BLaER1 treated with 17β-estradiol and CSF1 and Interleukin-3, amounts not matched to agents 10 nM and 100 nM (cell line): ENCODE data around the gene ZC3H8.
"Not testable (repeated sequence)": the region's sequence is repeated elsewhere in the genome, so short reads cannot be mapped to it uniquely, and the experiment has no call there.

Source experiments
- H3K27ac ChIP-seq, 11 experiments: shearing (Covaris generic); formaldehyde crosslinking; 2 replicates each; pipeline ENCODE4 v1.8.1; 2022
- H3K27me3 ChIP-seq, 11 experiments: shearing (Covaris generic); formaldehyde crosslinking; 2 replicates each; pipeline ENCODE4 v1.8.1; 2022
- H3K36me3 ChIP-seq, 11 experiments: shearing (Covaris generic); formaldehyde crosslinking; 2 replicates each; pipeline ENCODE4 v1.8.1; 2022
- H3K4me1 ChIP-seq, 10 experiments: shearing (Covaris generic); formaldehyde crosslinking; 2 replicates each; pipeline ENCODE4 v1.8.1; 2022
- H3K4me2 ChIP-seq, 11 experiments: shearing (Covaris generic); formaldehyde crosslinking; 2 replicates each; pipeline ENCODE4 v1.8.1; 2022
- H3K4me3 ChIP-seq, 10 experiments: shearing (Covaris generic); formaldehyde crosslinking; 2 replicates each; pipeline ENCODE4 v1.8.1; 2022
- H3K9ac ChIP-seq, 11 experiments: shearing (Covaris generic); formaldehyde crosslinking; 2 replicates each; pipeline ENCODE4 v1.8.1; 2022
- H3K9me3 ChIP-seq, 11 experiments: shearing (Covaris generic); formaldehyde crosslinking; replicated peaks in 1 of 11; 2 replicates each; pipeline ENCODE4 v1.8.1; 2022
- H4K20me1 ChIP-seq, 11 experiments: shearing (Covaris generic); formaldehyde crosslinking; 2 replicates each; pipeline ENCODE4 v1.8.1; 2022
- Cebpa-rat ChIP-seq, 11 experiments: shearing (Covaris generic); IDR thresholded peaks; 2 replicates each; pipeline ENCODE4 v1.8.1; 2022

Gene ZC3H8

GRCh38 chr2:112217854-112218253, 37.0 kb downstream of the ZC3H8 start:
- Histone ChIP-seq H3K4me3 (no peak overlapping the region), H3K9ac (no peak overlapping the region), H3K4me1 (peaks cover 0 to 20% (median 12%) of the 10 kb centered on the region in 10 experiments; a peak in 12 of 20 replicates), H3K36me3 (peaks cover 37 to 67% (median 60%) of the 10 kb centered on the region in 11 experiments), H4K20me1 (no peaks in the 10 kb centered on the region), H3K4me2 (peak overlapping the region in 5 of 11 experiments; percentile 3 to 66 (median 19); a peak in 7 of 22 replicates), H3K27me3 (no peaks in the 10 kb centered on the region), H3K27ac (no peak overlapping the region), H3K9me3 (peaks cover 31 to 53% (median 47%) of the 10 kb centered on the region in 11 experiments)
- TF ChIP-seq Cebpa-rat (IDR thresholded peaks at IDR 0.05), result no peak

GRCh38 chr2:112216167-112216566, 38.7 kb downstream of the ZC3H8 start:
- H3K36me3 ChIP-seq, result peaks cover 36 to 65% (median 59%) of the 10 kb centered on the region in 11 experiments
- peaks cover 0 to 20% (median 9%) of the 10 kb centered on the region in 10 experiments; a peak in 12 of 20 replicates for H3K4me1 ChIP-seq

GRCh38 chr2:112207905-112208304, 46.9 kb downstream of the ZC3H8 start:
- H3K4me1 ChIP-seq, H3K27me3 ChIP-seq, H3K9ac ChIP-seq, H3K4me3 ChIP-seq, H4K20me1 ChIP-seq, H3K4me2 ChIP-seq, H3K27ac ChIP-seq: not testable (repeated sequence)
- Histone ChIP-seq H3K36me3 (peaks cover 11 to 30% (median 18%) of the 10 kb centered on the region in 11 experiments; a peak in 21 of 22 replicates), H3K9me3 (peaks cover 19 to 37% (median 25%) of the 10 kb centered on the region in 11 experiments)

More at GRCh38 chr2:112216167-112216566, 38.7 kb downstream of the ZC3H8 start:
- Histone ChIP-seq H3K4me3 (no peak overlapping the region), H3K9me3 (peaks cover 16 to 39% (median 34%) of the 10 kb centered on the region in 11 experiments), H3K27ac (no peak overlapping the region), H4K20me1 (no peaks in the 10 kb centered on the region), H3K4me2 (no peak overlapping the region), H3K9ac (no peak overlapping the region), H3K27me3 (no peaks in the 10 kb centered on the region)
- no peak for TF ChIP-seq Cebpa-rat (IDR thresholded peaks at IDR 0.05)

- no peak overlapping the region for H3K4me2 ChIP-seq
- H3K27ac ChIP-seq, result no peak overlapping the region
- H4K20me1 ChIP-seq, result no peaks in the 10 kb centered on the region
- H3K36me3 ChIP-seq, result no peaks in the 10 kb centered on the region
- peaks cover 23 to 38% (median 27%) of the 10 kb centered on the region in 11 experiments for H3K9me3 ChIP-seq
- no peaks in the 10 kb centered on the region for H3K27me3 ChIP-seq
- no peak overlapping the region for H3K9ac ChIP-seq
- H3K4me3 ChIP-seq, result no peak overlapping the region
- H3K4me1 ChIP-seq, result peaks cover 0 to 17% (median 6%) of the 10 kb centered on the region in 10 experiments; a peak in 11 of 20 replicates
- TF ChIP-seq Cebpa-rat (IDR thresholded peaks at IDR 0.05), result no peak
Measured at GRCh38 chr2:112204411-112204810, 50.4 kb downstream of the ZC3H8 start.

GRCh38 chr2:112201696-112202430, 53.0 kb downstream of the ZC3H8 start:
- H3K36me3 ChIP-seq, result no peaks in the 10 kb centered on the region
- H3K4me3 ChIP-seq, result no peak overlapping the region
- H3K9me3 ChIP-seq, result peaks cover 23 to 33% (median 26%) of the 10 kb centered on the region in 11 experiments
- TF ChIP-seq Cebpa-rat (IDR thresholded peaks at IDR 0.05), result no peak
- H3K27ac ChIP-seq, result no peak overlapping the region
- peaks cover 0 to 17% (median 6%) of the 10 kb centered on the region in 10 experiments; a peak in 11 of 20 replicates for H3K4me1 ChIP-seq
- H3K9ac ChIP-seq, result no peak overlapping the region
- H3K27me3 ChIP-seq, result no peaks in the 10 kb centered on the region
- peak overlapping the region in 3 of 11 experiments; percentile 22 to 57 (median 29); a peak in 6 of 22 replicates for H3K4me2 ChIP-seq
- no peaks in the 10 kb centered on the region for H4K20me1 ChIP-seq

- no peaks in the 10 kb centered on the region for H3K27me3 ChIP-seq
- H3K9me3 ChIP-seq, result peaks cover 16 to 20% (median 18%) of the 10 kb centered on the region in 11 experiments
- H3K9ac ChIP-seq, result no peak overlapping the region
- TF ChIP-seq Cebpa-rat (IDR thresholded peaks at IDR 0.05), result no peak
- H3K27ac ChIP-seq, result no peak overlapping the region
- no peak overlapping the region for H3K4me2 ChIP-seq
- H3K4me3 ChIP-seq, result no peak overlapping the region
- H4K20me1 ChIP-seq, result no peaks in the 10 kb centered on the region
- H3K4me1 ChIP-seq, result peaks cover 0 to 21% (median 8%) of the 10 kb centered on the region in 10 experiments; a peak in 11 of 20 replicates
- no peaks in the 10 kb centered on the region for H3K36me3 ChIP-seq
Measured at GRCh38 chr2:112199188-112199587, 55.7 kb downstream of the ZC3H8 start.

- no peaks in the 10 kb centered on the region for H3K27me3 ChIP-seq
- no peak overlapping the region for H3K4me2 ChIP-seq
- H3K9me3 ChIP-seq, result peaks cover 11 to 16% (median 14%) of the 10 kb centered on the region in 11 experiments
Measured at GRCh38 chr2:112198780-112199179, 56.1 kb downstream of the ZC3H8 start.

GRCh38 chr2:112197868-112198267, 57.0 kb downstream of the ZC3H8 start:
- Histone ChIP-seq H3K27me3 (no peaks in the 10 kb centered on the region), H3K4me3 (no peak overlapping the region), H3K36me3 (no peaks in the 10 kb centered on the region), H3K9me3 (peaks cover 2 to 7% (median 5%) of the 10 kb centered on the region in 11 experiments; a peak in 20 of 22 replicates), H4K20me1 (no peaks in the 10 kb centered on the region), H3K9ac (no peak overlapping the region), H3K4me1 (peaks cover 0 to 21% (median 8%) of the 10 kb centered on the region in 10 experiments; a peak in 11 of 20 replicates), H3K4me2 (no peak overlapping the region), H3K27ac (no peak overlapping the region)
- no peak for TF ChIP-seq Cebpa-rat (IDR thresholded peaks at IDR 0.05)

More at GRCh38 chr2:112198780-112199179, 56.1 kb downstream of the ZC3H8 start:
- Histone ChIP-seq H3K4me1 (peaks cover 0 to 21% (median 8%) of the 10 kb centered on the region in 10 experiments; a peak in 11 of 20 replicates), H3K4me3 (no peak overlapping the region), H3K36me3 (no peaks in the 10 kb centered on the region), H3K27ac (no peak overlapping the region), H4K20me1 (no peaks in the 10 kb centered on the region), H3K9ac (no peak overlapping the region)
- no peak for TF ChIP-seq Cebpa-rat (IDR thresholded peaks at IDR 0.05)

- no peaks in the 10 kb centered on the region for H3K27me3 ChIP-seq
- H3K27ac ChIP-seq, result no peak overlapping the region
- no peaks in the 10 kb centered on the region for H3K36me3 ChIP-seq
- peaks cover 0 to 11% (median 2%) of the 10 kb centered on the region in 10 experiments; a peak in 11 of 20 replicates for H3K4me1 ChIP-seq
- H4K20me1 ChIP-seq, result no peaks in the 10 kb centered on the region
- TF ChIP-seq Cebpa-rat (IDR thresholded peaks at IDR 0.05), result no peak
- 0 out of 22 replicates have a peak, but pooled peaks cover 0 to 6% (median 0%) of the 10 kb centered on the region in 11 experiments for H3K9me3 ChIP-seq
- H3K4me2 ChIP-seq, result no peak overlapping the region
- H3K4me3 ChIP-seq, result no peak overlapping the region
- H3K9ac ChIP-seq, result no peak overlapping the region
Measured at GRCh38 chr2:112195950-112196349, 58.9 kb downstream of the ZC3H8 start.
